Measurements from ENCODE around the gene SH2D1A.

Gene SH2D1A

GRCh38 chrX:124393659-124394058, 47.3 kb downstream of the SH2D1A start (continued):
- TF ChIP-seq PATZ1 (CRISPR knock-in tag; IDR thresholded peaks at IDR 0.05; ENCODE audit: borderline replicate concordance) (no peak), CSRNP3 (CRISPR knock-in tag; IDR thresholded peaks at IDR 0.05) (no peak), ZNF8 (CRISPR knock-in tag; IDR thresholded peaks at IDR 0.05) (no peak), ZFP30 (CRISPR knock-in tag; IDR thresholded peaks at IDR 0.05) (no peak), ESRRG (CRISPR knock-in tag; IDR thresholded peaks at IDR 0.05) (no peak)

- TF ChIP-seq ISL1 (CRISPR knock-in tag; IDR thresholded peaks at IDR 0.05), result no peak
- no peak for TF ChIP-seq PATZ1 (CRISPR knock-in tag; IDR thresholded peaks at IDR 0.05; ENCODE audit: borderline replicate concordance)
- TF ChIP-seq SNAI2 (CRISPR knock-in tag; IDR thresholded peaks at IDR 0.05), result no peak
- TF ChIP-seq CSRNP3 (CRISPR knock-in tag; IDR thresholded peaks at IDR 0.05), result no peak
- no peak for TF ChIP-seq ZNF565 (CRISPR knock-in tag; conservative IDR thresholded peaks at IDR 0.05; ENCODE audit: low read depth)
- no peak for TF ChIP-seq ESRRG (CRISPR knock-in tag; IDR thresholded peaks at IDR 0.05)
- TF ChIP-seq ZC3H10 (CRISPR knock-in tag; IDR thresholded peaks at IDR 0.05), result no peak
- no peak for TF ChIP-seq CREB5 (CRISPR knock-in tag; IDR thresholded peaks at IDR 0.05; ENCODE audit: low read depth)
- no peak for TF ChIP-seq TSHZ2 (CRISPR knock-in tag; IDR thresholded peaks at IDR 0.05)
- no peak for TF ChIP-seq ZFP3 (CRISPR knock-in tag; IDR thresholded peaks at IDR 0.05)
- TF ChIP-seq ARNTL (CRISPR knock-in tag; IDR thresholded peaks at IDR 0.05; ENCODE audit: borderline replicate concordance, low read depth), result no peak
- no peak for TF ChIP-seq GLIS3 (CRISPR knock-in tag; IDR thresholded peaks at IDR 0.05)
- no peak for TF ChIP-seq ZNF8 (CRISPR knock-in tag; IDR thresholded peaks at IDR 0.05)
- no peak for TF ChIP-seq CSDC2 (CRISPR knock-in tag; IDR thresholded peaks at IDR 0.05)
- no peak for TF ChIP-seq ZFP30 (CRISPR knock-in tag; IDR thresholded peaks at IDR 0.05)
- no peak for TF ChIP-seq BACH2 (CRISPR knock-in tag; IDR thresholded peaks at IDR 0.05; ENCODE audit: borderline replicate concordance)
- no peak for TF ChIP-seq RARB (CRISPR knock-in tag; IDR thresholded peaks at IDR 0.05)
- no peak for TF ChIP-seq ZNF70 (CRISPR knock-in tag; IDR thresholded peaks at IDR 0.05)
- TF ChIP-seq TOX (CRISPR knock-in tag; IDR thresholded peaks at IDR 0.05; ENCODE audit: borderline replicate concordance), result no peak
- no peak for TF ChIP-seq POU6F1 (CRISPR knock-in tag; IDR thresholded peaks at IDR 0.05; ENCODE audit: borderline replicate concordance, low read depth)
These were observed 49.0 kb downstream of the SH2D1A start for GRCh38 chrX:124395145-124395880.

More at GRCh38 chrX:124395145-124395880, 49.0 kb downstream of the SH2D1A start:
- no peak for ATAC-seq
